ENCODE results near the gene BIN1.

DNA sequence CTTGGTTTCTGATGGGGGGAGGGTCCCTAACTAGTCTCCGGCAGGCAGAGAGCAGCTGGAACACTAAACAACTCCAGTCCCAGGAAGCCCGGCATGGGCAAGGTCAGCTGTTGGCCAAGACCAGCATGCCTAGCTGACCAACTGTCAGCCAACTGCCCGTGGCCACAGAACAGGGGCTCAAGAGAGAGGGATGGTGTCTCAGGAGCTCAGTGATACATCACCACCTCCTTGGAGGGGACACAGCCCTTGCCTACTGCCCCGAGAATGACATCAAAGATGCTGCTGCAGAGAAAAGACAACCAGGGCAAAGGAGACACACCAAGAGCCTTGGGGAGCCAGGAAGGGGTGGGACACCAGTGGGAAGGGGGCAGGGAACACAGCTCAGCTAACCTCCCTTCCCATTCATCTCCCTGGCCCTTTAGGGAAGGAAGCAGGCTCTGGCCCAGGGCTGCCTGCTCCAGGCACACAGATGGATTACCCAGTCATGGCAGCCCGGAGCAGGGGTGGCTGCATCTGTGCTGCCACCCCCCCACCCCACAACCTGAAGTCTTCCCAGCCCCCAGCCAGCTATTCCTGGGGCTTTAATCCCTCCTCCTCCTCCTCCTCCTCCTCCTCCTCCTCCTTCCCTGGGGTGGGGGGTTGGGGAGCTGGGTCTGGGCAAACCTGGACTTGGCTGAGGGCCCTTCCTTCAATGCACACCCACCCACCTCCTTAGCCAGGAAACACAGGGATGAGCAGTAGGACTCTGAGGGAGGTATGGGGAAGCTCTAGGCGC, 1.9 kb downstream of the BIN1 start:
- TF ChIP-seq, protein P1, sequence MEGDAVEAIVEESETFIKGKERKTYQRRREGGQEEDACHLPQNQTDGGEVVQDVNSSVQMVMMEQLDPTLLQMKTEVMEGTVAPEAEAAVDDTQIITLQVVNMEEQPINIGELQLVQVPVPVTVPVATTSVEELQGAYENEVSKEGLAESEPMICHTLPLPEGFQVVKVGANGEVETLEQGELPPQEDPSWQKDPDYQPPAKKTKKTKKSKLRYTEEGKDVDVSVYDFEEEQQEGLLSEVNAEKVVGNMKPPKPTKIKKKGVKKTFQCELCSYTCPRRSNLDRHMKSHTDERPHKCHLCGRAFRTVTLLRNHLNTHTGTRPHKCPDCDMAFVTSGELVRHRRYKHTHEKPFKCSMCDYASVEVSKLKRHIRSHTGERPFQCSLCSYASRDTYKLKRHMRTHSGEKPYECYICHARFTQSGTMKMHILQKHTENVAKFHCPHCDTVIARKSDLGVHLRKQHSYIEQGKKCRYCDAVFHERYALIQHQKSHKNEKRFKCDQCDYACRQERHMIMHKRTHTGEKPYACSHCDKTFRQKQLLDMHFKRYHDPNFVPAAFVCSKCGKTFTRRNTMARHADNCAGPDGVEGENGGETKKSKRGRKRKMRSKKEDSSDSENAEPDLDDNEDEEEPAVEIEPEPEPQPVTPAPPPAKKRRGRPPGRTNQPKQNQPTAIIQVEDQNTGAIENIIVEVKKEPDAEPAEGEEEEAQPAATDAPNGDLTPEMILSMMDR (IDR thresholded peaks at IDR 0.05): no peak
- no peak for TF ChIP-seq POLR2A (IDR thresholded peaks at IDR 0.05)
